SK-N-MC (cell line): ENCODE data around the gene CREB5.

Experiments used
- DNase-seq: peaks from one replicate; pipeline ENCODE4 v3.0.0-alpha.2; 2011; ENCODE audit warnings: low read depth, low spot score
- H3K27ac ChIP-seq: fragments of 200-600 bp; sonication (generic); 2 replicates; pipeline ENCODE4 v1.5.1; 2016; ENCODE audit warnings: mixed run types
- H3K36me3 ChIP-seq: fragments of 200-600 bp; sonication (generic); 2 replicates; pipeline ENCODE4 v1.6.1; 2017; ENCODE audit warnings: antibody characterized with exemption, low read length, mixed read lengths; ENCODE audit not compliant: insufficient read depth
- H3K4me3 ChIP-seq: fragments of 200-600 bp; sonication (generic); 2 replicates; pipeline ENCODE4 v1.5.1; 2016
- H3K9ac ChIP-seq: fragments of 200-600 bp; sonication (generic); 2 replicates; pipeline ENCODE4 v1.8.0; 2017; ENCODE audit warnings: mixed run types, mixed read lengths; ENCODE audit not compliant: insufficient read length
- H3K9me3 ChIP-seq: fragments of 200-600 bp; sonication (generic); 2 replicates; pipeline ENCODE4 v1.6.1; 2017; ENCODE audit warnings: low read depth, mild to moderate bottlenecking, antibody characterized with exemption, low read length, moderate library complexity, mixed read lengths
- EZH2 ChIP-seq: fragments of 200-600 bp; sonication (generic); IDR thresholded peaks from one replicate; pipeline ENCODE4 v1.6.1; 2017; ENCODE audit warnings: antibody characterized with exemption
- FOXP2 ChIP-seq: optimal IDR thresholded peaks from 2 replicates; pipeline ENCODE3; 2011; ENCODE audit warnings: mild to moderate bottlenecking, moderate library complexity; ENCODE audit not compliant: insufficient read depth; ENCODE audit errors: extremely low read length, control extremely low read depth
- POLR2AphosphoS5 ChIP-seq: IDR thresholded peaks from 2 replicates; pipeline ENCODE4 v1.6.1; 2012; ENCODE audit warnings: mild to moderate bottlenecking, low read depth, low read length, borderline replicate concordance

Gene CREB5

GRCh38 chr7:28842769-28843295, 430.5 kb downstream of the CREB5 start:
- Histone ChIP-seq H3K9ac (no peak overlapping the region), H3K36me3 (no peaks in the 10 kb centered on the region), H3K4me3 (no peak overlapping the region), H3K27ac (no peak overlapping the region), H3K9me3 (no peaks in the 10 kb centered on the region)
- no peak for DNase-seq
- TF ChIP-seq POLR2AphosphoS5 (no peak), EZH2 (no peak), FOXP2 (no peak)

GRCh38 chr7:28845106-28845505, 432.8 kb downstream of the CREB5 start:
- TF ChIP-seq POLR2AphosphoS5 = no peak
- no peak for TF ChIP-seq EZH2
- no peak for TF ChIP-seq FOXP2
- H3K36me3 ChIP-seq = no peaks in the 10 kb centered on the region
- no peaks in the 10 kb centered on the region for H3K9me3 ChIP-seq
- H3K27ac ChIP-seq = no peak overlapping the region
- H3K4me3 ChIP-seq = no peak overlapping the region
- H3K9ac ChIP-seq = no peak overlapping the region
- DNase-seq = no peak

GRCh38 chr7:28847176-28847575, 434.9 kb downstream of the CREB5 start:
- H3K9me3 ChIP-seq = no peaks in the 10 kb centered on the region
- H3K36me3 ChIP-seq = no peaks in the 10 kb centered on the region
- H3K9ac ChIP-seq = no peak overlapping the region
- no peak overlapping the region for H3K4me3 ChIP-seq
- no peak overlapping the region for H3K27ac ChIP-seq
- no peak for TF ChIP-seq POLR2AphosphoS5
- TF ChIP-seq EZH2 = no peak
- no peak for TF ChIP-seq FOXP2
- DNase-seq = no peak

GRCh38 chr7:28847681-28848080, 435.4 kb downstream of the CREB5 start:
- H3K36me3 ChIP-seq = no peaks in the 10 kb centered on the region
- H3K9ac ChIP-seq = no peak overlapping the region
- no peaks in the 10 kb centered on the region for H3K9me3 ChIP-seq
- DNase-seq = no peak
- no peak overlapping the region for H3K27ac ChIP-seq
- TF ChIP-seq FOXP2 = no peak
- no peak for TF ChIP-seq EZH2
- TF ChIP-seq POLR2AphosphoS5 = no peak
- H3K4me3 ChIP-seq = no peak overlapping the region

- no peak for DNase-seq
- no peak for TF ChIP-seq EZH2
- TF ChIP-seq FOXP2 = no peak
- TF ChIP-seq POLR2AphosphoS5 = no peak
- Histone ChIP-seq H3K27ac (no peak overlapping the region), H3K4me3 (no peak overlapping the region), H3K9me3 (no peaks in the 10 kb centered on the region), H3K9ac (no peak overlapping the region), H3K36me3 (no peaks in the 10 kb centered on the region)
Observed at GRCh38 chr7:28848906-28849305, 436.6 kb downstream of the CREB5 start.

GRCh38 chr7:28850699-28851098, 438.4 kb downstream of the CREB5 start:
- DNase-seq = no peak
- Histone ChIP-seq H3K9me3 (no peaks in the 10 kb centered on the region), H3K27ac (no peak overlapping the region), H3K36me3 (no peaks in the 10 kb centered on the region), H3K4me3 (no peak overlapping the region), H3K9ac (no peak overlapping the region)
- TF ChIP-seq POLR2AphosphoS5 (no peak), EZH2 (no peak), FOXP2 (no peak)

- no peaks in the 10 kb centered on the region for H3K36me3 ChIP-seq
- H3K9me3 ChIP-seq = no peaks in the 10 kb centered on the region
- no peak for DNase-seq
- no peak overlapping the region for H3K9ac ChIP-seq
- no peak for TF ChIP-seq POLR2AphosphoS5
- TF ChIP-seq FOXP2 = no peak
- TF ChIP-seq EZH2 = no peak
- no peak overlapping the region for H3K4me3 ChIP-seq
- no peak overlapping the region for H3K27ac ChIP-seq
Observed at GRCh38 chr7:28853150-28853549, 440.8 kb downstream of the CREB5 start.

- Histone ChIP-seq H3K9ac (no peak overlapping the region), H3K4me3 (peak overlapping the region; percentile 84), H3K9me3 (no peaks in the 10 kb centered on the region), H3K27ac (no peak overlapping the region), H3K36me3 (no peaks in the 10 kb centered on the region)
- no peak for DNase-seq
- TF ChIP-seq FOXP2 = peak; percentile 59
- no peak for TF ChIP-seq POLR2AphosphoS5
Observed at GRCh38 chr7:28853834-28854749, 441.8 kb downstream of the CREB5 start.

- H3K9me3 ChIP-seq = no peaks in the 10 kb centered on the region
- TF ChIP-seq EZH2 (no peak), POLR2AphosphoS5 (no peak), FOXP2 (no peak)
- H3K27ac ChIP-seq = no peak overlapping the region
- H3K4me3 ChIP-seq = peak overlapping the region; percentile 84
- H3K36me3 ChIP-seq = no peaks in the 10 kb centered on the region
- no peak overlapping the region for H3K9ac ChIP-seq
- DNase-seq = no peak
Observed at GRCh38 chr7:28854750-28855074, 442.4 kb downstream of the CREB5 start.
